Measurements from ENCODE around the gene PUM1.

Gene PUM1

GRCh38 chr1:31084782-31085569, 19.5 kb upstream of the PUM1 start:
- no peak for DNase-seq (ENCODE audit: low read depth)
- H3K4me3 ChIP-seq (replicated peaks; ENCODE audit: low read depth, low read length): no peak overlapping the region
- TF ChIP-seq, protein P1, sequence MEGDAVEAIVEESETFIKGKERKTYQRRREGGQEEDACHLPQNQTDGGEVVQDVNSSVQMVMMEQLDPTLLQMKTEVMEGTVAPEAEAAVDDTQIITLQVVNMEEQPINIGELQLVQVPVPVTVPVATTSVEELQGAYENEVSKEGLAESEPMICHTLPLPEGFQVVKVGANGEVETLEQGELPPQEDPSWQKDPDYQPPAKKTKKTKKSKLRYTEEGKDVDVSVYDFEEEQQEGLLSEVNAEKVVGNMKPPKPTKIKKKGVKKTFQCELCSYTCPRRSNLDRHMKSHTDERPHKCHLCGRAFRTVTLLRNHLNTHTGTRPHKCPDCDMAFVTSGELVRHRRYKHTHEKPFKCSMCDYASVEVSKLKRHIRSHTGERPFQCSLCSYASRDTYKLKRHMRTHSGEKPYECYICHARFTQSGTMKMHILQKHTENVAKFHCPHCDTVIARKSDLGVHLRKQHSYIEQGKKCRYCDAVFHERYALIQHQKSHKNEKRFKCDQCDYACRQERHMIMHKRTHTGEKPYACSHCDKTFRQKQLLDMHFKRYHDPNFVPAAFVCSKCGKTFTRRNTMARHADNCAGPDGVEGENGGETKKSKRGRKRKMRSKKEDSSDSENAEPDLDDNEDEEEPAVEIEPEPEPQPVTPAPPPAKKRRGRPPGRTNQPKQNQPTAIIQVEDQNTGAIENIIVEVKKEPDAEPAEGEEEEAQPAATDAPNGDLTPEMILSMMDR (IDR thresholded peaks at IDR 0.05; ENCODE audit: low read length, missing control alignments): no peak

DNA sequence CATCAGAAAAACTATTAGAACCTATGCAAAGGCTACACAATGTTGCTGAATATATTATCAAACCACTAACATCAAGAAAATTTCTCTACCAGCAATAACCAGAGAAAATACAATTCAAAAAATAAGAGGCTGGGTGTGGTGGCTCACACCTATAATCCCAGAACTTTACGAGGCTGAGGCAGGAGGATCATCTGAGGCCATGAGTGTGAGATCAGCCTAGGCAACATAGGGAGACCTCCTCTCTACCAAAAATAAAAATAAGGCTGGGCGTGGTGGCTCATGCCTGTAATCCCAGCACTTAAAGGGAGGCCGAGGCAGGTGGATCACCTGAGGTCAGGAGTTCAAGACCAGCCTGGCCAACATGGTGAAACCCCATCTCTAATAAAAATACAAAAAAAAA, 16.9 kb upstream of the PUM1 start:
- no peak for DNase-seq (ENCODE audit: low read depth)
- TF ChIP-seq, protein P1 (IDR thresholded peaks at IDR 0.05; ENCODE audit: low read length, missing control alignments): no peak
- H3K4me3 ChIP-seq (replicated peaks; ENCODE audit: low read depth, low read length): no peak overlapping the region

- TF ChIP-seq, protein P1 (IDR thresholded peaks at IDR 0.05; ENCODE audit: low read length, missing control alignments): no peak
- DNase-seq (ENCODE audit: low read depth): no peak
- no peak overlapping the region for H3K4me3 ChIP-seq (replicated peaks; ENCODE audit: low read depth, low read length)
These were observed 7.5 kb upstream of the PUM1 start for GRCh38 chr1:31073044-31073443.

GRCh38 chr1:31072304-31072746, 6.8 kb upstream of the PUM1 start:
- no peak for DNase-seq (ENCODE audit: low read depth)
- TF ChIP-seq, protein P1 (IDR thresholded peaks at IDR 0.05; ENCODE audit: low read length, missing control alignments): no peak
- no peak overlapping the region for H3K4me3 ChIP-seq (replicated peaks; ENCODE audit: low read depth, low read length)

GRCh38 chr1:31069392-31069791, 3.9 kb upstream of the PUM1 start:
- TF ChIP-seq, protein P1 (IDR thresholded peaks at IDR 0.05; ENCODE audit: low read length, missing control alignments): no peak
- DNase-seq (ENCODE audit: low read depth): no peak
- no peak overlapping the region for H3K4me3 ChIP-seq (replicated peaks; ENCODE audit: low read depth, low read length)

DNA sequence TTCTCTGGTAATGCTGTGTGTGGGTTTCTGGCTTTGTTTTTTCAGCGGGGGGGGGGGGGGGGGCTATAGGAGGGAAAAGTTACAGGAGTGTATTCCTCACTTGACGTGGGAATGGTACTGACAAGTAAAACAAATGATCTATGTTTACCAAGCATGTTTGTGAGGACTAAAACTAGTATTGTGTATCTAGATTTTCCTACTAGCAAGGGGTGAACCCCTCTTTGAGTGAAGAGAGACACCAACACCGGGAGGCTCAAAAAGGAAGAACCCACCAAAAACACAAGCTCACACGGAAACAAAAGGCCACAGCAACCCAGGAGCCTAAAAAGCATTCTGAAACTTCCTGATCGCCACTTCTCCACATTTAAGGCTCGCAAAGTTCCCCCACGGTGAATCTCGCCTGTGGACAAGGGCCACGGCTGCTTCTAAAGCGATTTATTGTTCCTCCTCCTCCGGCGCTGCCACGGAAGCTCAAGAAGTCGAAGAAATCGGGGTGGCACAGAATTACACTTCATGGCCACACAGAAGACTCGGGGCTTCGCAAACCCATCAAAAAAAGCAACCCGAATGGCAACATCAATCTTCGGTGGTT, 703 bp downstream of the PUM1 start:
- peak overlapping the region; percentile 99 for H3K4me3 ChIP-seq (replicated peaks; ENCODE audit: low read depth, low read length)
- TF ChIP-seq, protein P1 (IDR thresholded peaks at IDR 0.05; ENCODE audit: low read length, missing control alignments): no peak
- peak; percentile 29 for DNase-seq (ENCODE audit: low read depth)

Data from fibroblast of pulmonary artery (primary cell).